ENCODE results near the gene DMXL2. TPM values are rescaled to one million over a fixed set of nuclear protein-coding genes. Genes with fewer than 3 reads are reported as not detected.
"Not testable (repeated sequence)": the region's sequence is repeated elsewhere in the genome, so short reads cannot be mapped to it uniquely, and the experiment has no call there.

The DMXL2 gene
- 26.4 and 31.2 TPM in 2 replicates for total RNA-seq (2014; rRNA removed; shearing (Covaris generic))

DNA sequence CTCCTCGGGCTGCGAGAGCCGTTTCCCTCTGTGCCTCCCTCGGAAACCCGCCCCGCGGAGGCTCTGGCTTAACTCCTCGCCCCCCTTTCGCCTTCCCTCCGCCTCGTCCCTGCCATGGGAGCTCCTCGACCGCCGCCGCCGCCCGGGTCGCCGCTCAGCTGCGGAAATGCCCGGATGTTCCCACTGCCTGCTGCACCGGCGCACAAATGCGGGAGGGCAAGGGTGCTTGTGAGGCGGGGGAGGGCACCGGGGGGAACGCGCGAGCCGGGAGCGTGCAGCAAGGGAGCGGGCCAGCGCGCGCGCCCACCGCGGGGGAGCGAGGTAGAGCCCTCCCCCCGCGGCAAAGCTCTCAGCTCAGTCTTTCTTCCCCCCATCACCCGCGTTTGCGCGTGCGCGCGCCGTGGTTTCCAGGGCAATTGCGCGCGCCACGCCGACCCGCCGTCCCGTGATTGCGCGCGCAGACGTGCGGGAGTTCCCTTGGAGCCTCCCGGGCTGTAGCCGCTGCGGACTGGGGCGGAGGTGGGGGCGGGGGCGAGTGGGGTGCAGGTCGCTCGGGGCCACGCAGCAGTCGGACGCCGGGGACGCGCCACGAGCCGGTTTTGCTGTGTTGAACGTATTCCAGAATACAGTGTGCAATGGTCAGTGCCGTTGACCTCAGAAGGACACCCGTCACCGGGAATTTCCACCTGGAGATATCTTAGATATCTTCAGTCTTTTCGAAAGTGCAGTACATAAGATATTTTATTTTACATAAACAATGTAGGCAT is at the start of gene DMXL2:
DMXL2 (minus strand) TSS at position 168 of the 767 bp plus-strand sequence. CDS start 226 bp downstream, outside the sequence.
- Histone ChIP-seq H3K36me3 (no peaks in the 10 kb centered on the region), H3K9me3 (replicated peaks) (no peaks in the 10 kb centered on the region), H3K27me3 (replicated peaks) (no peaks in the 10 kb centered on the region; the same call in 1 of the 2 replicates), H3K27ac (0 out of 2 replicates have a peak within 1 kb of the TSS, but pooled peaks have one; percentile 9), H3K4me3 (peak within 1 kb of the TSS; percentile 66), H3K4me1 (replicated peaks) (peaks cover 16% of the 10 kb centered on the region)
- peak; percentile 92 to 93 for DNase-seq (ENCODE audit: low read depth in 1 of 2, low spot score in 2 of 2)

- Histone ChIP-seq H3K9me3 (replicated peaks) (no peaks in the 10 kb centered on the region), H3K4me3 (no peak overlapping the region), H3K27ac (no peak overlapping the region), H3K4me1 (replicated peaks) (no peaks in the 10 kb centered on the region), H3K27me3 (replicated peaks) (no peaks in the 10 kb centered on the region; the same call in 1 of the 2 replicates), H3K36me3 (no peaks in the 10 kb centered on the region)
- no peak for DNase-seq (ENCODE audit: low read depth in 1 of 2, low spot score in 2 of 2)
Observed at GRCh38 chr15:51672155-51672687, 49.6 kb upstream of the DMXL2 start.

DNA sequence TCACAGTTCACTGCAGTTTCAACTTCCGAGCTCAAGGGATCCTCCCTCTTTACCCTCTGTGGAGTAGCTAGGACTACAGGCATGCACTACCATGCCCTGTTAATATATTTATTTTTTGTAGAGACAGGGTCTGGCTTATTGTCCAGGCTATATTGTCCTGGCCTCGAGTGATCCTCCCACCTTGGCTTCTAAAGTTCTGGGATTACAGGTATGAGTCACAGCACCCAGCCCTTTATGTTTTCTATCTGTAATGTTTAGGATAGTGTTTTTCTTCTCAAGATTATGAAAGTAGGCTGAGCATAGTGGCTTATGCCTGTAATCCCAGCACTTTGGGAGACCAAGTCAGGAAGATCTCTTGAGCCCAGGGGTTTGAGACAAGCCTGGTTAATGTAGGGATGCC is 46.8 kb upstream of the DMXL2 start:
- no peaks in the 10 kb centered on the region; the same call in 1 of the 2 replicates for H3K27me3 ChIP-seq (replicated peaks)
- no peak for DNase-seq (ENCODE audit: low read depth in 1 of 2, low spot score in 2 of 2)
- H3K4me3 ChIP-seq = no peak overlapping the region
- no peak overlapping the region for H3K27ac ChIP-seq
- no peaks in the 10 kb centered on the region for H3K4me1 ChIP-seq (replicated peaks)
- H3K36me3 ChIP-seq = no peaks in the 10 kb centered on the region
- H3K9me3 ChIP-seq (replicated peaks) = no peaks in the 10 kb centered on the region

DNA sequence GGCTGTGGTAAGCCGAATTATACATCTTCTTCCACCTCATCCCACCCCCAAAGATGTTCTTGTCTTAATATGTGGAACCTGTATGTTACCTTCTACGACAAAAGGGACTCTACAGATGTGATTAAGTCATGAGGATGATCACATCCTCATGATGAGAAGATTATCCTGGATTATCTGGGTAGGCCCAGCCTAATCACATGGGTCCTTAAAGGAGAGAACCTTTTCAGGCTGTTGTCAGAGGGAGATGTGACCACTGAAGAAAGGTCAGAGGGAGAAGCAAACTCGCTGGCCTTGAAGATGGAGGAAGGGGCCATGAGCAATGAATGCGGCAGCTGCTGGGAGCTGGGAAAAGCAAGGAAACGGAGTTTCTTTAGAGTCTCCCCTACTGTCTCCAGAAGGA is 45.9 kb upstream of the DMXL2 start:
- Histone ChIP-seq H3K27ac (no peak overlapping the region), H3K4me3 (no peak overlapping the region), H3K36me3 (no peaks in the 10 kb centered on the region), H3K27me3 (replicated peaks) (no peaks in the 10 kb centered on the region; the same call in 1 of the 2 replicates), H3K9me3 (replicated peaks) (no peaks in the 10 kb centered on the region), H3K4me1 (replicated peaks) (no peaks in the 10 kb centered on the region)
- DNase-seq (ENCODE audit: low read depth in 1 of 2, low spot score in 2 of 2) = no peak

DNA sequence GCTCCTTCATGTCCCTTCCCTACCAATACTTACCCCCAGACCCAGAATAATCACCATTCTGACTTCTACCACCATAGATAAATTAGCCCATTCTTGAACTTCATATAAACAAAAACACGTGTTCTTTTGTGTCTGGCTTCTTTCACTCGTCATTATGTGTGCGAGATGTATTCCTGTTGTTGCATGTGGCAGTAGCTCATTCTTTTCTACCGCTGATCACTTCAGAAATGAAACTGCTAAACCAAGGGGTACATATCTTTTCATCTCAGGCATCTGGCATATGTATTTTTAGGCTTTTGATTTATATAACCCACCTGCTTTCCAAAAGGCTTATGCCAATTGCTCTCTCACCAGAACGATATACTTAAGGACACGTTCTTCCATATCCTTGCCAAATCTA is 44.9 kb upstream of the DMXL2 start:
- no peak for DNase-seq (ENCODE audit: low read depth in 1 of 2, low spot score in 2 of 2)
- H3K9me3 ChIP-seq (replicated peaks) = no peaks in the 10 kb centered on the region
- H3K27me3 ChIP-seq (replicated peaks) = no peaks in the 10 kb centered on the region; the same call in 1 of the 2 replicates
- no peaks in the 10 kb centered on the region for H3K36me3 ChIP-seq
- H3K4me1 ChIP-seq (replicated peaks) = no peaks in the 10 kb centered on the region
- H3K4me3 ChIP-seq = no peak overlapping the region
- H3K27ac ChIP-seq = no peak overlapping the region

GRCh38 chr15:51661072-51661471 is 38.5 kb upstream of the DMXL2 start:
- no peak overlapping the region for H3K4me3 ChIP-seq
- no peaks in the 10 kb centered on the region for H3K9me3 ChIP-seq (replicated peaks)
- no peak for DNase-seq (ENCODE audit: low read depth in 1 of 2, low spot score in 2 of 2)
- no peaks in the 10 kb centered on the region for H3K36me3 ChIP-seq
- H3K27ac ChIP-seq = no peak overlapping the region
- no peaks in the 10 kb centered on the region for H3K27me3 ChIP-seq (replicated peaks)
- H3K4me1 ChIP-seq (replicated peaks) = no peaks in the 10 kb centered on the region

- DNase-seq (ENCODE audit: low read depth in 1 of 2, low spot score in 2 of 2) = no peak
- H3K36me3 ChIP-seq = no peaks in the 10 kb centered on the region
Observed at GRCh38 chr15:51658664-51659063, 36.1 kb upstream of the DMXL2 start.

DNA sequence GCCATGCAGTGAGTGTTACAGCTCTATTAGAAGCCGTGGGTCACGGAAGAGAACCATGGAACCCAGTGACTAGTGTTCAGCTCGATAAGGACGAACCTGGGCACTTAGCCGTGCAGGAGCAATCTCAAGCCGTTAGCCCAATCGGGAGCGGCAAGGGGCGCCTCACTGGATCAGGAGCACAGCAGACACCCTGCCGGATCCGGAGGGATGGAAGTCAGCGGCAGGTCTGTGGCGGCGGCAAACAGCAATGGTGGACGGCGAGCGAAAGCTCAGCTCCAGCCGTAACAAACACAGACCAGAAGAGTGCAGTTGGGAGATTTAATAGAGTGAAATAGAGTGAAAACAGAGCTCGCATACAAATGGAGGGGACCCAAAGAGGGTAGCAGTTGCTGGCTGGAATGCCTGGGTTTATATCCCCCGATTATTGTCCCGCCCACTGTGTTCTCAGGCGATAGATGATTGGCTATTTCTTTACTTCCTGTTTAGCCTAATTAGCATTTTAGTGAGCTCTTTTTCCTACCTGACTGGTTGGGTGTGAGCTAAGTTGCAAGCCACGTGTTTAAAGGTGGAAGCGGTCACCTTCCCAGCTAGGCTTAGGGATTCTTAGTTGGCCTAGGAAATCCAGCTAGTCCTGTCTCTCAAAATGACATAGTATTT is 33.0 kb upstream of the DMXL2 start:
- not testable (repeated sequence) for H3K4me3 ChIP-seq; H3K27ac ChIP-seq; DNase-seq (ENCODE audit: low read depth in 1 of 2, low spot score in 2 of 2); H3K27me3 ChIP-seq (replicated peaks); H3K9me3 ChIP-seq (replicated peaks); H3K36me3 ChIP-seq; H3K4me1 ChIP-seq (replicated peaks)

More at GRCh38 chr15:51658664-51659063, 36.1 kb upstream of the DMXL2 start:
- Histone ChIP-seq H3K27ac (no peak overlapping the region), H3K4me3 (no peak overlapping the region), H3K4me1 (replicated peaks) (no peaks in the 10 kb centered on the region), H3K27me3 (replicated peaks) (0 out of 2 replicates have a peak, but pooled peaks cover 1% of the 10 kb centered on the region), H3K9me3 (replicated peaks) (no peaks in the 10 kb centered on the region)

- no peaks in the 10 kb centered on the region for H3K9me3 ChIP-seq (replicated peaks)
- H3K4me3 ChIP-seq = no peak overlapping the region
- no peak for DNase-seq (ENCODE audit: low read depth in 1 of 2, low spot score in 2 of 2)
- no peaks in the 10 kb centered on the region for H3K4me1 ChIP-seq (replicated peaks)
- H3K27ac ChIP-seq = no peak overlapping the region
- H3K36me3 ChIP-seq = no peaks in the 10 kb centered on the region
- H3K27me3 ChIP-seq (replicated peaks) = 0 out of 2 replicates have a peak, but pooled peaks cover 6% of the 10 kb centered on the region
Observed at GRCh38 chr15:51652084-51652668, 29.6 kb upstream of the DMXL2 start.

GRCh38 chr15:51649659-51650521 is 27.3 kb upstream of the DMXL2 start:
- no peak overlapping the region for H3K4me3 ChIP-seq
- H3K27ac ChIP-seq = no peak overlapping the region
- peak in 1 of 2 experiments; percentile 35 for DNase-seq (ENCODE audit: low read depth in 1 of 2, low spot score in 2 of 2)
- H3K27me3 ChIP-seq (replicated peaks) = 0 out of 2 replicates have a peak, but pooled peaks cover 6% of the 10 kb centered on the region
- no peaks in the 10 kb centered on the region for H3K36me3 ChIP-seq
- no peaks in the 10 kb centered on the region for H3K4me1 ChIP-seq (replicated peaks)
- no peaks in the 10 kb centered on the region for H3K9me3 ChIP-seq (replicated peaks)

DNA sequence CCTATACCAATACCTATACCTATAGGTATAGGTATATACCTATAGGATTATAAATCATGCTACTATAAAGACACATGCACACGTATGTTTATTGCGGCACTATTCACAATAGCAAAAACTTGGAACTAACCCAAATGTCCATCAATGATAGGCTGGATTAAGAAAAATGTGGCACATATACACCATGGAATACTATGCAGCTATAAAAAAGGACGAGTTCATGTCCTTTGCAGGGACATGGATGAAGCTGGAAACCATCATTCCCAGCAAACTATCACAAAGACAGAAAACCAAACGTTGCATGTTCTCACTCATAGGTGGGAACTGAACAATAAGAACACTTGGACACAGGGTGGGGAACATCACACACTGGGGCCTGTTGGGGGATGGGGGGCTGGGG is 26.1 kb upstream of the DMXL2 start:
- H3K36me3 ChIP-seq; H3K4me1 ChIP-seq (replicated peaks); H3K27ac ChIP-seq; H3K4me3 ChIP-seq; H3K9me3 ChIP-seq (replicated peaks); DNase-seq (ENCODE audit: low read depth in 1 of 2, low spot score in 2 of 2); H3K27me3 ChIP-seq (replicated peaks): not testable (repeated sequence)

DNA sequence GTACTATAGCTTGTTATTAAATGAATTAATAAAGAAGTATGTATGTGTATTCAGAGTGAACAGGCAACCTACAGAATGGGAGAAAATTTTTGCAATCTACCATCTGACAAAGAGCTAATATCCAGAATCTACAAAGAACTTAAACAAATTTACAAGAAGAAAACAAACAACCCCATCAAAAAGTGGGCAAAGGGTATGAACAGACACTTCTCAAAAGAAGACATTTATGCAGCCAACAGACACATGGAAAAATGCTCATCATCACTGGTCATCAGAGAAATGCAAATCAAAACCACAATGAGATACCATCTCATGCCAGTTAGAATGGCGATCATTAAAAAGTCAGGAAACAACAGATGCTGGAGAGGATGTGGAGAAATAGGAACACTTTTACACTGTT is 25.5 kb upstream of the DMXL2 start:
- not testable (repeated sequence) for H3K4me3 ChIP-seq; H3K27me3 ChIP-seq (replicated peaks); H3K9me3 ChIP-seq (replicated peaks); DNase-seq (ENCODE audit: low read depth in 1 of 2, low spot score in 2 of 2); H3K27ac ChIP-seq; H3K36me3 ChIP-seq; H3K4me1 ChIP-seq (replicated peaks)

DNA sequence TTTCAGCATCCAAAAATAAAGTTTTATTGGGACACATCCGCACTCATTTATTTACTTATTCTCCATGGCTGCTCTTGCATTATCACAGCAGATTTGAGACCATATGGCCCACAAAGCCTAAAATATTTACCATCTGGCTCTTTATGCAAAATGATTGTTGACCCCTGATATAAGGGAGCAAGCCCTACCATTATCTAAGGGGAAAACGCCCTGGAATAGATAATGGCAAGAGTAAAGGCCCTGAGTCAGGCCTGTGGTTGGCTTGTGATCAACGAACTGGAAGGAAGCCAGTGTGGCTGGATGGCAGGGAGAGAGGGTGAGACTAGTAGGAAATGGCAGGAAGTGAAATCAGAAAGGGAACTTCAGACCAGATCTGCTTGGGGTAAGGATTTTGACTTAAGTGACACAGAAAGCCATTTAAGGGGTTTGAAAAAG is 24.6 kb upstream of the DMXL2 start:
- Histone ChIP-seq H3K36me3 (no peaks in the 10 kb centered on the region), H3K27me3 (replicated peaks) (peaks cover 8% of the 10 kb centered on the region; the same call in 1 of the 2 replicates), H3K27ac (no peak overlapping the region), H3K9me3 (replicated peaks) (no peaks in the 10 kb centered on the region), H3K4me3 (no peak overlapping the region), H3K4me1 (replicated peaks) (no peaks in the 10 kb centered on the region)
- DNase-seq (ENCODE audit: low read depth in 1 of 2, low spot score in 2 of 2) = no peak

Data from SJSA1 (cell line).